Neural progenitor cell (in vitro differentiated cells): Measurements from ENCODE around the gene RNF6. TPM values are rescaled to one million over a fixed set of nuclear protein-coding genes. Genes with fewer than 3 reads are reported as not detected.

Experiments used
- DNase-seq: peaks from one replicate; pipeline ENCODE4 v3.0.0-alpha.2; 2016; ENCODE audit warnings: low spot score
- H2AFZ ChIP-seq: fragments of 200-600 bp; sonication (generic); replicated peaks from 2 replicates; pipeline ENCODE4 v1.6.1; 2016; ENCODE audit warnings: antibody characterized with exemption
- H3F3A ChIP-seq: fragments of 200-600 bp; sonication (generic); 2 replicates; pipeline ENCODE4 v1.6.1; 2016; ENCODE audit warnings: antibody characterized with exemption, low read depth
- H3K27ac ChIP-seq: fragments of 200-600 bp; sonication (generic); 2 replicates; pipeline ENCODE4 v1.5.1; 2016; ENCODE audit warnings: mild to moderate bottlenecking
- H3K27me3 ChIP-seq: fragments of 200-600 bp; sonication (generic); 2 replicates; pipeline ENCODE4 v1.6.1; 2016; ENCODE audit warnings: mild to moderate bottlenecking, moderate library complexity
- H3K36me3 ChIP-seq: fragments of 200-600 bp; sonication (generic); 2 replicates; pipeline ENCODE4 v1.5.1; 2016
- H3K4me1 ChIP-seq: fragments of 200-600 bp; sonication (generic); 2 replicates; pipeline ENCODE4 v1.6.1; 2016; ENCODE audit warnings: mixed run types
- H3K4me2 ChIP-seq: fragments of 200-600 bp; sonication (generic); 2 replicates; pipeline ENCODE4 v1.6.1; 2016
- H3K4me3 ChIP-seq: fragments of 200-600 bp; sonication (generic); 2 replicates; pipeline ENCODE4 v1.5.1; 2016
- H3K79me2 ChIP-seq: fragments of 200-600 bp; sonication (generic); 2 replicates; pipeline ENCODE4 v1.6.1; 2016; ENCODE audit warnings: low read depth
- H3K9ac ChIP-seq: fragments of 200-600 bp; sonication (generic); 2 replicates; pipeline ENCODE4 v1.6.1; 2016
- H3K9me3 ChIP-seq: fragments of 200-600 bp; sonication (generic); 2 replicates; pipeline ENCODE4 v1.5.1; 2016; ENCODE audit warnings: low read depth
- H4K20me1 ChIP-seq: fragments of 200-600 bp; sonication (generic); 2 replicates; pipeline ENCODE4 v1.6.1; 2016; ENCODE audit warnings: low read depth
- H3K27ac Mint-ChIP-seq: 3 replicates; pipeline ENCODE4 v1.8.0; 2021; ENCODE audit warnings: mixed read lengths
- H3K27me3 Mint-ChIP-seq: 2 replicates; pipeline ENCODE4 v1.8.0; 2022; ENCODE audit warnings: low read depth, mild to moderate bottlenecking, inconsistent platforms, moderate library complexity, mixed read lengths; ENCODE audit not compliant: insufficient read depth
- H3K36me3 Mint-ChIP-seq: 3 replicates; pipeline ENCODE4 v1.8.0; 2021; ENCODE audit warnings: mixed read lengths
- H3K4me1 Mint-ChIP-seq: 3 replicates; pipeline ENCODE4 v1.8.0; 2021; ENCODE audit warnings: mixed read lengths
- H3K4me3 Mint-ChIP-seq: 3 replicates; pipeline ENCODE4 v1.8.0; 2021; ENCODE audit warnings: mild to moderate bottlenecking, moderate library complexity, mixed read lengths
- H3K9me3 Mint-ChIP-seq: 3 replicates; pipeline ENCODE4 v1.8.0; 2020; ENCODE audit warnings: mixed read lengths
- EZH2 ChIP-seq: fragments of 200-600 bp; sonication (generic); IDR thresholded peaks from 2 replicates; pipeline ENCODE4 v1.6.1; 2017; ENCODE audit warnings: antibody characterized with exemption, mild to moderate bottlenecking, moderate library complexity
- EZH2phosphoT487 ChIP-seq: fragments of 200-600 bp; sonication (generic); IDR thresholded peaks from 2 replicates; pipeline ENCODE4 v1.6.1; 2017; ENCODE audit warnings: antibody characterized with exemption
- total RNA-seq: library from RNA; depleted of rRNA; stranded (reverse); fragments of >200 nt; gene quantifications from 2 replicates; pipeline ENCODE4 v1.2.3, GENCODE V29; 2015; ENCODE audit warnings: low replicate concordance
- TF ChIP-seq, protein P1 (sequence below): fragments of 200-600 bp; sonication (generic); IDR thresholded peaks from 2 replicates; pipeline ENCODE4 v1.5.1; 2017; ENCODE audit warnings: antibody characterized with exemption, mild to moderate bottlenecking

The RNF6 gene
- total RNA-seq, 1 donor from 2014 or later: 25.3 TPM

GRCh38 chr13:26163812-26164211, 58.3 kb downstream of the RNF6 start:
- Histone ChIP-seq H3K79me2 (no peaks in the 10 kb centered on the region), H3K36me3 (no peaks in the 10 kb centered on the region), H3K27me3 (no peaks in the 10 kb centered on the region), H3K4me1 (no peaks in the 10 kb centered on the region), H3F3A (no peaks in the 10 kb centered on the region), H4K20me1 (no peaks in the 10 kb centered on the region), H3K4me2 (no peak overlapping the region), H3K27ac (no peak overlapping the region), H2AFZ (no peak overlapping the region), H3K4me3 (no peak overlapping the region), H3K9ac (no peak overlapping the region), H3K9me3 (no peaks in the 10 kb centered on the region)
- DNase-seq: no peak
- Mint-ChIP-seq H3K36me3 (no peaks in the 10 kb centered on the region), H3K27me3 (peaks cover 2% of the 10 kb centered on the region), H3K9me3 (peaks cover 3% of the 10 kb centered on the region), H3K27ac (no peak overlapping the region), H3K4me3 (no peak overlapping the region), H3K4me1 (no peaks in the 10 kb centered on the region)
- TF ChIP-seq, protein P1, sequence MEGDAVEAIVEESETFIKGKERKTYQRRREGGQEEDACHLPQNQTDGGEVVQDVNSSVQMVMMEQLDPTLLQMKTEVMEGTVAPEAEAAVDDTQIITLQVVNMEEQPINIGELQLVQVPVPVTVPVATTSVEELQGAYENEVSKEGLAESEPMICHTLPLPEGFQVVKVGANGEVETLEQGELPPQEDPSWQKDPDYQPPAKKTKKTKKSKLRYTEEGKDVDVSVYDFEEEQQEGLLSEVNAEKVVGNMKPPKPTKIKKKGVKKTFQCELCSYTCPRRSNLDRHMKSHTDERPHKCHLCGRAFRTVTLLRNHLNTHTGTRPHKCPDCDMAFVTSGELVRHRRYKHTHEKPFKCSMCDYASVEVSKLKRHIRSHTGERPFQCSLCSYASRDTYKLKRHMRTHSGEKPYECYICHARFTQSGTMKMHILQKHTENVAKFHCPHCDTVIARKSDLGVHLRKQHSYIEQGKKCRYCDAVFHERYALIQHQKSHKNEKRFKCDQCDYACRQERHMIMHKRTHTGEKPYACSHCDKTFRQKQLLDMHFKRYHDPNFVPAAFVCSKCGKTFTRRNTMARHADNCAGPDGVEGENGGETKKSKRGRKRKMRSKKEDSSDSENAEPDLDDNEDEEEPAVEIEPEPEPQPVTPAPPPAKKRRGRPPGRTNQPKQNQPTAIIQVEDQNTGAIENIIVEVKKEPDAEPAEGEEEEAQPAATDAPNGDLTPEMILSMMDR: no peak
- TF ChIP-seq EZH2 (no peak), EZH2phosphoT487 (no peak)

Other genes starting within 250 kb of the RNF6 start
- 367 and 386 TPM in 2 replicates for gene SHISA2, start 170.3 kb downstream of the RNF6 start, total RNA-seq
- 51.5 and 69.3 TPM in 2 replicates for gene CDK8, start 31.8 kb upstream of the RNF6 start, total RNA-seq